Measurements from ENCODE around the gene NPBWR2.

DNA sequence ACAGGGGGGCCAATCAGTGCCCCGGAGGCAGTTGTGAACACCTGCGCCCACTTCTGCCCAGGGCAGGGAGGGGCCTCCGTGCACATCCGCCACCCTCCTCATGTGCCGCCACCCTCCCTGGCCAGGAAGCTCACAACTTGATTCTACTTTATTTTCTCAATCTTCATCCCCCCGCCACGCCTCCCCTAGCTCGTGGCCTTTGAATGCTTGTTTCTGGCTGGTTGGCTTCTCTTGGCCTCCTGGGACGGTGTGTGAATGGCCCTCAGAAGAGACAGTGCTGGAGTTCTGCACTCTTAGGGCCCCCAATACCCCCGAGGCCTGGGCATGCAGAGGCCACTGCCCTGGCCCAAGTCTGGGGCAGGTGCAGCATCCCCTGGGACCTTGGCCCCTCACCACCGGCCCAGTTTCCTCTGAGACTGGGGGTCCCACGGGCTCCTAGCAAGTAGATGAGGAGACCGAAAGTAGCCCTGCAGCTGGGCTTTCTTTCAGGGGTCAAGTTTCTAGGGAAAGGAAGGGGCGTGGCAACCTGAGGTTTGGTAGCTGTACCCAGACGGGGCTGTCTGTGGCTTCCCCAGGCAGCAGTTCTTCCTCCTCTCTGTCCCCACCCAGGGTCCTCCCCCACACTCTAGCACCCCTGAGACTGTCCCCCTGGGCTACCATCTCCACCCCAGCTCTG lies 29.4 kb downstream of the NPBWR2 start:
- TF ChIP-seq ZBTB17 (tag by site-specific recombination; IDR thresholded peaks at IDR 0.05) (no peak), ZNF175 (tag by site-specific recombination; IDR thresholded peaks at IDR 0.05) (no peak), ZNF670 (tag by site-specific recombination; IDR thresholded peaks at IDR 0.05; ENCODE audit: low read depth) (no peak), ZNF785 (tag by site-specific recombination; IDR thresholded peaks at IDR 0.05) (no peak), ZFP41 (tag by site-specific recombination; IDR thresholded peaks at IDR 0.05; ENCODE audit: borderline replicate concordance) (no peak), ZNF701 (tag by site-specific recombination; IDR thresholded peaks at IDR 0.05) (no peak), KLF16 (tag by site-specific recombination; IDR thresholded peaks at IDR 0.05) (no peak), ZNF292 (tag by site-specific recombination; IDR thresholded peaks at IDR 0.05; ENCODE audit: borderline replicate concordance, low read depth) (no peak), ZNF391 (tag by site-specific recombination; IDR thresholded peaks at IDR 0.05; ENCODE audit: borderline replicate concordance, low read depth) (no peak)
- TF ChIP-seq, protein P1, sequence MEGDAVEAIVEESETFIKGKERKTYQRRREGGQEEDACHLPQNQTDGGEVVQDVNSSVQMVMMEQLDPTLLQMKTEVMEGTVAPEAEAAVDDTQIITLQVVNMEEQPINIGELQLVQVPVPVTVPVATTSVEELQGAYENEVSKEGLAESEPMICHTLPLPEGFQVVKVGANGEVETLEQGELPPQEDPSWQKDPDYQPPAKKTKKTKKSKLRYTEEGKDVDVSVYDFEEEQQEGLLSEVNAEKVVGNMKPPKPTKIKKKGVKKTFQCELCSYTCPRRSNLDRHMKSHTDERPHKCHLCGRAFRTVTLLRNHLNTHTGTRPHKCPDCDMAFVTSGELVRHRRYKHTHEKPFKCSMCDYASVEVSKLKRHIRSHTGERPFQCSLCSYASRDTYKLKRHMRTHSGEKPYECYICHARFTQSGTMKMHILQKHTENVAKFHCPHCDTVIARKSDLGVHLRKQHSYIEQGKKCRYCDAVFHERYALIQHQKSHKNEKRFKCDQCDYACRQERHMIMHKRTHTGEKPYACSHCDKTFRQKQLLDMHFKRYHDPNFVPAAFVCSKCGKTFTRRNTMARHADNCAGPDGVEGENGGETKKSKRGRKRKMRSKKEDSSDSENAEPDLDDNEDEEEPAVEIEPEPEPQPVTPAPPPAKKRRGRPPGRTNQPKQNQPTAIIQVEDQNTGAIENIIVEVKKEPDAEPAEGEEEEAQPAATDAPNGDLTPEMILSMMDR (tag by site-specific recombination; IDR thresholded peaks at IDR 0.05) = no peak
- TF ChIP-seq, protein P2, sequence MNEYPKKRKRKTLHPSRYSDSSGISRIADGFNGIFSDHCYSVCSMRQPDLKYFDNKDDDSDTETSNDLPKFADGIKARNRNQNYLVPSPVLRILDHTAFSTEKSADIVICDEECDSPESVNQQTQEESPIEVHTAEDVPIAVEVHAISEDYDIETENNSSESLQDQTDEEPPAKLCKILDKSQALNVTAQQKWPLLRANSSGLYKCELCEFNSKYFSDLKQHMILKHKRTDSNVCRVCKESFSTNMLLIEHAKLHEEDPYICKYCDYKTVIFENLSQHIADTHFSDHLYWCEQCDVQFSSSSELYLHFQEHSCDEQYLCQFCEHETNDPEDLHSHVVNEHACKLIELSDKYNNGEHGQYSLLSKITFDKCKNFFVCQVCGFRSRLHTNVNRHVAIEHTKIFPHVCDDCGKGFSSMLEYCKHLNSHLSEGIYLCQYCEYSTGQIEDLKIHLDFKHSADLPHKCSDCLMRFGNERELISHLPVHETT (tag by site-specific recombination; IDR thresholded peaks at IDR 0.05) = no peak
